Trophoblast cell (in vitro differentiated cells and primary cell): Measurements from ENCODE around the gene CACNA1D.
"Not testable (repeated sequence)": the region's sequence is repeated elsewhere in the genome, so short reads cannot be mapped to it uniquely, and the experiment has no call there.

ENCODE experiments used
- DNase-seq, 2 donors: peaks; one replicate each; pipeline ENCODE4 v3.0.0-alpha.2; 2016
- H2AFZ ChIP-seq: 2 replicates; pipeline ENCODE4 v1.6.1; 2013; ENCODE audit warnings: low read length, moderate library complexity, mild to moderate bottlenecking; ENCODE audit not compliant: insufficient read depth, poor library complexity
- H2AK5ac ChIP-seq: 2 replicates; pipeline ENCODE4 v1.6.1; 2013; ENCODE audit warnings: mild to moderate bottlenecking, low read length
- H2BK120ac ChIP-seq: 2 replicates; pipeline ENCODE4 v1.6.1; 2013; ENCODE audit warnings: low read length, mild to moderate bottlenecking, moderate library complexity; ENCODE audit not compliant: insufficient read depth, poor library complexity
- H2BK12ac ChIP-seq: 2 replicates; pipeline ENCODE4 v1.6.1; 2013; ENCODE audit warnings: mild to moderate bottlenecking, low read length, moderate library complexity
- H2BK5ac ChIP-seq: 2 replicates; pipeline ENCODE4 v1.6.1; 2013; ENCODE audit warnings: low read length, low read depth, moderate library complexity, mild to moderate bottlenecking; ENCODE audit not compliant: poor library complexity
- H3K14ac ChIP-seq: 2 replicates; pipeline ENCODE4 v1.6.1; 2013; ENCODE audit warnings: mild to moderate bottlenecking, low read length
- H3K18ac ChIP-seq: 2 replicates; pipeline ENCODE4 v1.6.1; 2013; ENCODE audit warnings: mild to moderate bottlenecking, low read length
- H3K23ac ChIP-seq: 2 replicates; pipeline ENCODE4 v1.6.1; 2013; ENCODE audit warnings: low read length
- H3K27ac ChIP-seq: 2 replicates; pipeline ENCODE4 v1.5.1; 2013; ENCODE audit warnings: low read depth, mild to moderate bottlenecking, inconsistent platforms, low read length, moderate library complexity
- H3K27me3 ChIP-seq: 2 replicates; pipeline ENCODE4 v1.6.1; 2013; ENCODE audit warnings: inconsistent platforms, mild to moderate bottlenecking, low read length, moderate library complexity; ENCODE audit not compliant: insufficient read depth
- H3K36me3 ChIP-seq, 2 experiments: 1 replicate in 1 of 2; 2 replicates in 1 of 2; pipeline ENCODE4 v1.6.1; 2013; ENCODE audit warnings: low read length in 2 of 2, mild to moderate bottlenecking in 2 of 2, moderate library complexity in 1 of 2; ENCODE audit not compliant: insufficient read depth in 2 of 2, control insufficient read depth in 1 of 2
- H3K4ac ChIP-seq: 2 replicates; pipeline ENCODE4 v1.6.1; 2013; ENCODE audit warnings: low read depth, mild to moderate bottlenecking, low read length, moderate library complexity
- H3K4me1 ChIP-seq, 2 experiments: 1 replicate in 1 of 2; 2 replicates in 1 of 2; pipeline ENCODE4 v1.6.1; 2013; ENCODE audit warnings: low read length in 2 of 2, mild to moderate bottlenecking in 2 of 2, moderate library complexity in 1 of 2; ENCODE audit not compliant: insufficient read depth in 2 of 2, control insufficient read depth in 1 of 2
- H3K4me2 ChIP-seq: 2 replicates; pipeline ENCODE4 v1.6.1; 2013; ENCODE audit warnings: inconsistent platforms, mild to moderate bottlenecking, low read length, moderate library complexity
- H3K4me3 ChIP-seq: 2 replicates; pipeline ENCODE4 v1.5.1; 2013; ENCODE audit warnings: mild to moderate bottlenecking, low read depth, low read length, inconsistent platforms
- H3K79me1 ChIP-seq: one replicate; pipeline ENCODE4 v1.6.1; 2013; ENCODE audit warnings: low read length
- H3K79me2 ChIP-seq: 2 replicates; pipeline ENCODE4 v1.6.1; 2013; ENCODE audit warnings: low read length, mild to moderate bottlenecking; ENCODE audit not compliant: control insufficient read depth, insufficient read depth, poor library complexity
- H3K9ac ChIP-seq: 2 replicates; pipeline ENCODE4 v1.6.1; 2013; ENCODE audit warnings: mild to moderate bottlenecking, low read length
- H3K9me3 ChIP-seq: 2 replicates; pipeline ENCODE4 v1.6.1; 2013; ENCODE audit warnings: low read depth, mild to moderate bottlenecking, control low read depth, inconsistent platforms, low read length; ENCODE audit not compliant: insufficient read depth
- H4K12ac ChIP-seq: 2 replicates; pipeline ENCODE4 v1.6.1; 2013; ENCODE audit warnings: low read depth, mild to moderate bottlenecking, low read length, moderate library complexity
- H4K8ac ChIP-seq: 2 replicates; pipeline ENCODE4 v1.6.1; 2013; ENCODE audit warnings: low read depth, mild to moderate bottlenecking, low read length, moderate library complexity
- H4K91ac ChIP-seq: one replicate; pipeline ENCODE4 v1.6.1; 2013; ENCODE audit warnings: low read depth, mild to moderate bottlenecking, low read length, moderate library complexity
- WGBS: extraction: QIAGEN DNeasy Blood & Tissue Kit; methylation state at CpG from one replicate; pipeline ENCODE4 v1.1.7; 2013; ENCODE audit warnings: missing lambda C conversion rate; ENCODE audit not compliant: insufficient read length, insufficient coverage; ENCODE audit errors: extremely low coverage; 5-methylcytosine and 5-hydroxymethylcytosine counted together

CACNA1D gene

GRCh38 chr3:53469758-53470157 lies 24.7 kb upstream of the CACNA1D start:
- H3K14ac ChIP-seq, H3K79me1 ChIP-seq, DNase-seq, H3K4me1 ChIP-seq, H2AFZ ChIP-seq, H3K4me2 ChIP-seq, H2BK120ac ChIP-seq, H4K12ac ChIP-seq, H3K27me3 ChIP-seq, H3K4ac ChIP-seq, H3K27ac ChIP-seq, H3K4me3 ChIP-seq, H3K9me3 ChIP-seq, H3K23ac ChIP-seq, H2BK12ac ChIP-seq, H4K8ac ChIP-seq, H3K36me3 ChIP-seq, H3K9ac ChIP-seq, H2AK5ac ChIP-seq, H4K91ac ChIP-seq, H3K79me2 ChIP-seq, H3K18ac ChIP-seq, H2BK5ac ChIP-seq: not testable (repeated sequence)
- no CpG with 5 or more reads among the region's 7 CpGs for WGBS

GRCh38 chr3:53473422-53473821 lies 21.0 kb upstream of the CACNA1D start:
- no peak overlapping the region for H3K4ac ChIP-seq
- H2BK5ac ChIP-seq = no peak overlapping the region
- H3K4me2 ChIP-seq = no peak overlapping the region
- H3K18ac ChIP-seq = no peak overlapping the region
- H2BK120ac ChIP-seq = no peak overlapping the region
- H3K4me3 ChIP-seq = no peak overlapping the region
- no peaks in the 10 kb centered on the region for H3K36me3 ChIP-seq
- no peak overlapping the region for H4K91ac ChIP-seq
- H3K27me3 ChIP-seq = no peaks in the 10 kb centered on the region
- H4K8ac ChIP-seq = no peak overlapping the region
- H3K14ac ChIP-seq = no peak overlapping the region
- H3K9me3 ChIP-seq = peaks cover 3% of the 10 kb centered on the region
- H3K79me2 ChIP-seq = no peaks in the 10 kb centered on the region
- H2BK12ac ChIP-seq = no peak overlapping the region
- no peak for DNase-seq
- H2AFZ ChIP-seq = no peak overlapping the region
- no peak overlapping the region for H4K12ac ChIP-seq
- H3K23ac ChIP-seq = no peak overlapping the region
- no peaks in the 10 kb centered on the region for H3K4me1 ChIP-seq
- no peak overlapping the region for H2AK5ac ChIP-seq
- no peak overlapping the region for H3K27ac ChIP-seq
- H3K9ac ChIP-seq = no peak overlapping the region
- WGBS = no CpG with 5 or more reads among the region's 2 CpGs
- H3K79me1 ChIP-seq = no peaks in the 10 kb centered on the region

- not testable (repeated sequence) for H2AK5ac ChIP-seq, H3K79me2 ChIP-seq, H3K36me3 ChIP-seq, H3K23ac ChIP-seq, DNase-seq, H3K79me1 ChIP-seq, H2AFZ ChIP-seq, H3K9ac ChIP-seq, H4K91ac ChIP-seq, H3K18ac ChIP-seq, H4K8ac ChIP-seq, H3K4ac ChIP-seq, H3K4me1 ChIP-seq, H3K4me2 ChIP-seq, H4K12ac ChIP-seq, H2BK120ac ChIP-seq, H3K9me3 ChIP-seq, H2BK12ac ChIP-seq, H2BK5ac ChIP-seq, H3K27ac ChIP-seq, H3K14ac ChIP-seq, H3K27me3 ChIP-seq, H3K4me3 ChIP-seq
- WGBS = no CpG with 5 or more reads among the region's 3 CpGs
Observed at GRCh38 chr3:53476372-53476771, 18.0 kb upstream of the CACNA1D start.

GRCh38 chr3:53477689-53478088 lies 16.7 kb upstream of the CACNA1D start:
- H3K18ac ChIP-seq, H2BK12ac ChIP-seq, H3K4me3 ChIP-seq, H3K79me1 ChIP-seq, H3K23ac ChIP-seq, H3K9ac ChIP-seq, H3K36me3 ChIP-seq, H3K4ac ChIP-seq, H3K9me3 ChIP-seq, H4K12ac ChIP-seq, H2AK5ac ChIP-seq, H4K91ac ChIP-seq, H3K27me3 ChIP-seq, H2BK5ac ChIP-seq, H3K79me2 ChIP-seq, H3K14ac ChIP-seq, H3K4me2 ChIP-seq, H2AFZ ChIP-seq, H4K8ac ChIP-seq, DNase-seq, H3K4me1 ChIP-seq: not testable (repeated sequence)
- Histone ChIP-seq H2BK120ac (peak overlapping the region; percentile 24), H3K27ac (peak overlapping the region; percentile 69)
- WGBS = no CpG with 5 or more reads among the region's 1 CpG
